Cardiac fibroblast (primary cell): ENCODE results near the gene RREB1.

Source experiments
- DNase-seq, 2 donors: peaks; one replicate each; pipeline versions ENCODE4 v3.0.0 to v3.0.0-alpha.2; 2010; ENCODE audit warnings: low read depth in 2 of 2
- H3K4me3 ChIP-seq, 2 donors: replicated peaks in 1 of 2; 1 replicate in 1 of 2; 2 replicates in 1 of 2; pipeline ENCODE4 v1.5.1; 2011; ENCODE audit warnings: low read depth in 2 of 2, low read length in 2 of 2, mild to moderate bottlenecking in 2 of 2, moderate library complexity in 1 of 2
- TF ChIP-seq, protein P1 (sequence below): IDR thresholded peaks from one replicate; pipeline ENCODE4 v1.5.1; 2011; ENCODE audit warnings: low read depth, mild to moderate bottlenecking, low read length, inconsistent platforms

Gene RREB1

GRCh38 chr6:7142918-7143475, 35.2 kb downstream of the RREB1 start:
- DNase-seq = no peak
- no peak overlapping the region for H3K4me3 ChIP-seq
- TF ChIP-seq, protein P1, sequence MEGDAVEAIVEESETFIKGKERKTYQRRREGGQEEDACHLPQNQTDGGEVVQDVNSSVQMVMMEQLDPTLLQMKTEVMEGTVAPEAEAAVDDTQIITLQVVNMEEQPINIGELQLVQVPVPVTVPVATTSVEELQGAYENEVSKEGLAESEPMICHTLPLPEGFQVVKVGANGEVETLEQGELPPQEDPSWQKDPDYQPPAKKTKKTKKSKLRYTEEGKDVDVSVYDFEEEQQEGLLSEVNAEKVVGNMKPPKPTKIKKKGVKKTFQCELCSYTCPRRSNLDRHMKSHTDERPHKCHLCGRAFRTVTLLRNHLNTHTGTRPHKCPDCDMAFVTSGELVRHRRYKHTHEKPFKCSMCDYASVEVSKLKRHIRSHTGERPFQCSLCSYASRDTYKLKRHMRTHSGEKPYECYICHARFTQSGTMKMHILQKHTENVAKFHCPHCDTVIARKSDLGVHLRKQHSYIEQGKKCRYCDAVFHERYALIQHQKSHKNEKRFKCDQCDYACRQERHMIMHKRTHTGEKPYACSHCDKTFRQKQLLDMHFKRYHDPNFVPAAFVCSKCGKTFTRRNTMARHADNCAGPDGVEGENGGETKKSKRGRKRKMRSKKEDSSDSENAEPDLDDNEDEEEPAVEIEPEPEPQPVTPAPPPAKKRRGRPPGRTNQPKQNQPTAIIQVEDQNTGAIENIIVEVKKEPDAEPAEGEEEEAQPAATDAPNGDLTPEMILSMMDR = no peak

- TF ChIP-seq, protein P1 = peak; percentile 25
- no peak overlapping the region for H3K4me3 ChIP-seq
- peak in 1 of 2 donors; percentile 56 for DNase-seq
Observed at GRCh38 chr6:7143476-7143974, 35.8 kb downstream of the RREB1 start.

GRCh38 chr6:7144872-7145584, 37.3 kb downstream of the RREB1 start:
- no peak overlapping the region for H3K4me3 ChIP-seq
- no peak for DNase-seq
- TF ChIP-seq, protein P1 = no peak

DNA sequence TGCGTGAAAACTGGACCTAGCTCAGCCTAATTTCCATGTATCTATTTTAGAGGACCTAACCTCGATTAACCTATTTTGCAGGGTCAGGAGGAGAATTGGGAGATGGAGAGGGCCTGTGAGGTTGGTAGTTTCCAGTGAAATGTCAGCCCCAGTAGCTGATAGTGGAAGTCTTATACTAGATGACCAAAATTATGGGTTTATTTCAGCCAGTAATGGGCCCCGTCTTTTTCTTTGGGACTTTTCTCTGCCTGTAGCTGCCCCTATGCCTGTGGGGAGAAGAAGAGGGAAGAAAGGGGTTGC, 37.8 kb downstream of the RREB1 start:
- DNase-seq = no peak
- no peak overlapping the region for H3K4me3 ChIP-seq
- TF ChIP-seq, protein P1 = no peak

DNA sequence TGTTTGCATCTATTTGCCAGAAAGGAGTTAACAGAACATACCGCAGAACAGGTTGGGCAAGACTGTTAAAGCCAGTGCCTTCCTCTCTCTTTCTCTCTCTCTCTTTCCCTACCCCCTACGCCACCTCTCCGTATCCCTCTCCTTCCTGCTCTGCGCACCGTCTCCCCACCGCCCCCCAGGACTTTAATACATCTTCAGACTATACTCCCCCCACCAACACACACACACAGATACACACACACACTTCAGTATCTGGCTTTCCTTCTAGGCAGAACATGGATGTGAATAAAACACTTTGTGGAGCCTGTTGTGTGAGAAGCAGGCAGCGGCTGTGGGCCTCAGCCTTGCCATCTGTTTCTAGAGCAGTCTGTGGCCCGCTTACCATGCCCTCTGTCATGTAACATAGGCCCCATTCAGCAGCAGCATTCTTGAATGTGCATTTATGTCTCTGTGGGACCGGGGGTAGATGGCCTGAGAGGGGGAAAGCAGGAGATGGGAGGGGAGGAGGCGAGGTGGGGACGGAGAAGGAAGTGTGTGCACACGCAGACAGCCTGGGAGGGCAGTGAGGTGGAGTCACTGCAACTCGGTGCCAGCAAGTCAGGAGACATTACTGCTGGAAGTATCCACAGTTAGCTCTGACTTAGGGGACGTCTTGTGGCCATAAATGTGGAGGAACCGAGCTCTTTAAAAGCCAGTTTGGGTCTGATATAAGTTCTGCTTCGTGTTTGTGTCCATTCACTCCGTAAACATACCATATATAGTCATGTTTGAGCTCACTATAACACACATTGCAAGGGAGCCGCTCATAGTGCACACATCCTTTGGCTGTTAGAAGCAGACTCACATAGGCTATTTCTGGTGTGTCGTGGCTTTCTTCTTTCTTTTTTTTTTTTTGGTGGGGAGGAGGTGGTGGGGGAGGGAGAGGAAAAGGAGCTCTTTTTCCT, 38.4 kb downstream of the RREB1 start:
- DNase-seq = peak; percentile 52 to 78
- H3K4me3 ChIP-seq = no peak overlapping the region
- TF ChIP-seq, protein P1 = no peak

DNA sequence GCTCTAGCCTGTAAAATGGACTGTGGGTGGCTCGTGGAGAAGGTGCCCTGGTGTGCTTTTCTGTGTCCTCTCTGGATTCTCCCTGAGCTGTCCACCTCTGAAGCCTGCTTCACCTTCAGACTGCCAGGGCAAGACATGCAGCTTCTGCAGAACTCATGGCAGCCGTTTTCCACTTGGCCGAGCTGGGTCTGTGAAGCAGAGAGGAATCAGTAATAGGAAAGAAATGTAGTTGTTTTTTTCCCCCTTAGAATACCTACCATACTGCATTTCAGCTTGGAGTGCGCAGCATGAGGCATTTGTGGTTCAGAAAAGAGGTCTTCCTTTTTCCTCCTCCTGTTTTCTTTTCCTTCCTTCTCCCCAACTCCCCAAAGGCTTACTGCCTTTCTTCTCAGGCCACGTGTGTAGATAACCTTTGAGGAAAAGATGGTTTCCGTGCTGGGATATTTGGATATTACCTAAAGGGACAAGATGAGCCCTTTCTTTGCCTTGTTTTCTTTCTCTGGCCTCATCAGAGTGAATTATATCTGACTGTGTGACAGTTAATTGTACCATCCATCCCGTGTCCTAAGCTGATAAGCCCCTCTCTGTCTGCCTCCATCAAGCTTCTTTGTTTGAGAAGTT, 39.4 kb downstream of the RREB1 start:
- DNase-seq = no peak
- H3K4me3 ChIP-seq = no peak overlapping the region
- TF ChIP-seq, protein P1 = no peak
